Esophagus squamous epithelium (tissue), 5 donors: Measurements from ENCODE around the gene CHD2. TPM values are rescaled to one million over a fixed set of nuclear protein-coding genes. Genes with fewer than 3 reads are reported as not detected.

Experiments
- DNase-seq: peaks from one replicate; lab custom pipeline; 2025; lab: John Stamatoyannopoulos, UW
- H3K27ac ChIP-seq, 4 donors: fragments of 200-600 bp; sonication (generic); one replicate each; pipeline ENCODE4 v1.5.1; 2016 to 2019; ENCODE audit warnings: mild to moderate bottlenecking in 1 of 4
- H3K27me3 ChIP-seq, 4 donors: fragments of 200-600 bp; sonication (generic); 1 replicate in 3 of 4; 2 replicates in 1 of 4; pipeline versions ENCODE4 v1.5.1 to v1.6.0; 2017 to 2021; ENCODE audit warnings: antibody characterized with exemption in 1 of 4
- H3K36me3 ChIP-seq, 3 donors: fragments of 200-600 bp; sonication (generic); one replicate each; pipeline ENCODE4 v1.5.1; 2016 to 2019
- H3K4me1 ChIP-seq, 3 donors: fragments of 200-600 bp; sonication (generic); one replicate each; pipeline ENCODE4 v1.5.1; 2017 to 2019
- H3K4me3 ChIP-seq, 4 donors: fragments of 200-600 bp; sonication (generic); 1 replicate in 3 of 4; 2 replicates in 1 of 4; pipeline ENCODE4 v1.5.1; 2016 to 2019; ENCODE audit warnings: mild to moderate bottlenecking in 2 of 4, moderate library complexity in 1 of 4
- H3K9me3 ChIP-seq, 3 donors: fragments of 200-600 bp; sonication (generic); one replicate each; pipeline ENCODE4 v1.5.1; 2016 to 2019
- POLR2A ChIP-seq, 4 donors: fragments of 450-650 bp; IDR thresholded peaks; one replicate each; pipeline ENCODE4 v1.6.1; 2017; ENCODE audit warnings: antibody characterized with exemption in 4 of 4, mild to moderate bottlenecking in 4 of 4, moderate library complexity in 3 of 4
- WGBS, 2 donors: methylation state at CpG; one replicate each; pipeline ENCODE4 v1.1.5; 2018; 5-methylcytosine and 5-hydroxymethylcytosine counted together
- intact Hi-C: fragments of 100-400 bp; cut with DNase I; formaldehyde crosslinking; loops from one replicate; pipeline ENCODE4 v1.15.0; 2022
- total RNA-seq, 4 donors: library from RNA; depleted of rRNA; stranded (reverse); fragments of >200 nt; gene quantifications; one replicate each; pipeline ENCODE4 v1.1.0, GENCODE V29; 2016
- TF ChIP-seq, protein P1 (sequence below), 6 experiments: fragments of 450-650 bp in 4 of 6; fragments of 200-600 bp in 2 of 6; sonication (generic) in 2 of 6; IDR thresholded peaks; one replicate each; pipeline ENCODE4 v1.5.1; 2016 to 2019; ENCODE audit warnings: antibody characterized with exemption in 6 of 6, mild to moderate bottlenecking in 4 of 6, moderate library complexity in 4 of 6
- donor health status: DM: yes; HTN: yes; CAD: no.

CHD2 gene
- total RNA-seq, 4 donors from 2014 or later: 36.1 to 132 (median 74.8) TPM

- Histone ChIP-seq H3K4me1 (peaks cover 22 to 75% (median 33%) of the 10 kb centered on the region in 3 donors), H3K27ac (peak overlapping the region; percentile 95 to 100 (median 96)), H3K4me3 (peak overlapping the region; percentile 49 to 87 (median 64)), H3K27me3 (no peaks in the 10 kb centered on the region), H3K36me3 (peaks cover 0 to 3% (median 0%) of the 10 kb centered on the region in 3 donors), H3K9me3 (no peaks in the 10 kb centered on the region)
- 0% methylated on average over 8 to 16 of the region's 47 CpGs for WGBS, 2 donors
- DNase-seq: peak; percentile 90
- peak in 3 of 4 donors; percentile 79 to 98 (median 87) for TF ChIP-seq POLR2A (IDR thresholded peaks at IDR 0.05)
- TF ChIP-seq, protein P1, sequence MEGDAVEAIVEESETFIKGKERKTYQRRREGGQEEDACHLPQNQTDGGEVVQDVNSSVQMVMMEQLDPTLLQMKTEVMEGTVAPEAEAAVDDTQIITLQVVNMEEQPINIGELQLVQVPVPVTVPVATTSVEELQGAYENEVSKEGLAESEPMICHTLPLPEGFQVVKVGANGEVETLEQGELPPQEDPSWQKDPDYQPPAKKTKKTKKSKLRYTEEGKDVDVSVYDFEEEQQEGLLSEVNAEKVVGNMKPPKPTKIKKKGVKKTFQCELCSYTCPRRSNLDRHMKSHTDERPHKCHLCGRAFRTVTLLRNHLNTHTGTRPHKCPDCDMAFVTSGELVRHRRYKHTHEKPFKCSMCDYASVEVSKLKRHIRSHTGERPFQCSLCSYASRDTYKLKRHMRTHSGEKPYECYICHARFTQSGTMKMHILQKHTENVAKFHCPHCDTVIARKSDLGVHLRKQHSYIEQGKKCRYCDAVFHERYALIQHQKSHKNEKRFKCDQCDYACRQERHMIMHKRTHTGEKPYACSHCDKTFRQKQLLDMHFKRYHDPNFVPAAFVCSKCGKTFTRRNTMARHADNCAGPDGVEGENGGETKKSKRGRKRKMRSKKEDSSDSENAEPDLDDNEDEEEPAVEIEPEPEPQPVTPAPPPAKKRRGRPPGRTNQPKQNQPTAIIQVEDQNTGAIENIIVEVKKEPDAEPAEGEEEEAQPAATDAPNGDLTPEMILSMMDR (IDR thresholded peaks at IDR 0.05): peak in 1 of 6 experiments; percentile 29
- intact Hi-C loops: no loop called here
These were observed 4.0 kb downstream of the CHD2 start for GRCh38 chr15:92903966-92904721.

- intact Hi-C loops: no loop called here
- Histone ChIP-seq H3K36me3 (peaks cover 0 to 8% (median 0%) of the 10 kb centered on the region in 3 donors), H3K27me3 (no peaks in the 10 kb centered on the region), H3K4me1 (peaks cover 30 to 75% (median 41%) of the 10 kb centered on the region in 3 donors), H3K9me3 (no peaks in the 10 kb centered on the region), H3K4me3 (peak overlapping the region; percentile 29 to 87 (median 64)), H3K27ac (peak overlapping the region; percentile 95 to 100 (median 96))
- WGBS, 2 donors: 3% methylated on average over 16 of the region's 16 CpGs
- TF ChIP-seq, protein P1 (IDR thresholded peaks at IDR 0.05): no peak
- no peak for TF ChIP-seq POLR2A (IDR thresholded peaks at IDR 0.05)
- no peak for DNase-seq
These were observed 4.8 kb downstream of the CHD2 start for GRCh38 chr15:92904722-92905571.

DNA sequence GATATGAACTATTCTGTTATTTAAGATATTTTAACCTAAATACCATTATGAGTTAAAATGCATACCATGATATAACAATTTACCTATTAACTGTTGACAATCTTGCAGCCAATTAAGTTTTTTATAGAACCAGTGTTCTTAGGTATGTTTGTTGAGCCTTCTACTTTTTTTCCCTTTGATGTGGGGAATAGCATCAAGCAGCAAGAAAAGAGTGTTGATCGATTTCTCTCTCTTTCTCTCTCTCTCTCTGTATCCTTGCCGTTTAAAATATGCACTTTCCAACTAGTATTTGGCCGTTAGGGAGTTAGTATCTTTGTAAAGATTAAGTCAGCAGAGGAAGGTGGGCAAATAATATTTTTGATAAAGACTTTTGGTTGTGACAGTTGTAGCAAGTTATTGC is 5.9 kb downstream of the CHD2 start:
- Histone ChIP-seq H3K9me3 (no peaks in the 10 kb centered on the region), H3K27me3 (no peaks in the 10 kb centered on the region), H3K27ac (peak overlapping the region; percentile 95 to 100 (median 96)), H3K4me3 (peak overlapping the region in 3 of 4 donors; percentile 55 to 87 (median 73)), H3K4me1 (peaks cover 36 to 84% (median 49%) of the 10 kb centered on the region in 3 donors), H3K36me3 (peaks cover 0 to 14% (median 0%) of the 10 kb centered on the region in 3 donors)
- 6 to 8% methylated on average over 3 of the region's 3 CpGs for WGBS, 2 donors
- no peak for TF ChIP-seq POLR2A (IDR thresholded peaks at IDR 0.05)
- TF ChIP-seq, protein P1 (IDR thresholded peaks at IDR 0.05): no peak
- no peak for DNase-seq
- intact Hi-C loops: no loop called here

- peak overlapping the region; percentile 95 to 100 (median 96) for H3K27ac ChIP-seq
- H3K9me3 ChIP-seq: no peaks in the 10 kb centered on the region
- no peak for DNase-seq
- H3K27me3 ChIP-seq: no peaks in the 10 kb centered on the region
- H3K36me3 ChIP-seq: peaks cover 0 to 14% (median 0%) of the 10 kb centered on the region in 3 donors
- peaks cover 39 to 90% (median 54%) of the 10 kb centered on the region in 3 donors for H3K4me1 ChIP-seq
- TF ChIP-seq, protein P1 (IDR thresholded peaks at IDR 0.05): no peak
- peak in 2 of 4 donors; percentile 12 to 30 for TF ChIP-seq POLR2A (IDR thresholded peaks at IDR 0.05)
- WGBS, 2 donors: 8 to 14% methylated on average over 1 of the region's 1 CpG
- peak overlapping the region in 3 of 4 donors; percentile 55 to 87 (median 73) for H3K4me3 ChIP-seq
- intact Hi-C loops: no loop called here
These were observed 6.5 kb downstream of the CHD2 start for GRCh38 chr15:92906563-92907081.
